Trophoblast cell (in vitro differentiated cells and primary cell): Measurements from ENCODE around the gene HAL.
"Not testable (repeated sequence)": the region's sequence is repeated elsewhere in the genome, so short reads cannot be mapped to it uniquely, and the experiment has no call there.

ENCODE experiments used
- DNase-seq, 2 donors: peaks; one replicate each; pipeline ENCODE4 v3.0.0-alpha.2; 2016
- H2AFZ ChIP-seq: 2 replicates; pipeline ENCODE4 v1.6.1; 2013; ENCODE audit warnings: low read length, moderate library complexity, mild to moderate bottlenecking; ENCODE audit not compliant: insufficient read depth, poor library complexity
- H2AK5ac ChIP-seq: 2 replicates; pipeline ENCODE4 v1.6.1; 2013; ENCODE audit warnings: mild to moderate bottlenecking, low read length
- H2BK120ac ChIP-seq: 2 replicates; pipeline ENCODE4 v1.6.1; 2013; ENCODE audit warnings: low read length, mild to moderate bottlenecking, moderate library complexity; ENCODE audit not compliant: insufficient read depth, poor library complexity
- H2BK12ac ChIP-seq: 2 replicates; pipeline ENCODE4 v1.6.1; 2013; ENCODE audit warnings: mild to moderate bottlenecking, low read length, moderate library complexity
- H2BK5ac ChIP-seq: 2 replicates; pipeline ENCODE4 v1.6.1; 2013; ENCODE audit warnings: low read length, low read depth, moderate library complexity, mild to moderate bottlenecking; ENCODE audit not compliant: poor library complexity
- H3K14ac ChIP-seq: 2 replicates; pipeline ENCODE4 v1.6.1; 2013; ENCODE audit warnings: mild to moderate bottlenecking, low read length
- H3K18ac ChIP-seq: 2 replicates; pipeline ENCODE4 v1.6.1; 2013; ENCODE audit warnings: mild to moderate bottlenecking, low read length
- H3K23ac ChIP-seq: 2 replicates; pipeline ENCODE4 v1.6.1; 2013; ENCODE audit warnings: low read length
- H3K27ac ChIP-seq: 2 replicates; pipeline ENCODE4 v1.5.1; 2013; ENCODE audit warnings: low read depth, mild to moderate bottlenecking, inconsistent platforms, low read length, moderate library complexity
- H3K27me3 ChIP-seq: 2 replicates; pipeline ENCODE4 v1.6.1; 2013; ENCODE audit warnings: inconsistent platforms, mild to moderate bottlenecking, low read length, moderate library complexity; ENCODE audit not compliant: insufficient read depth
- H3K36me3 ChIP-seq, 2 experiments: 1 replicate in 1 of 2; 2 replicates in 1 of 2; pipeline ENCODE4 v1.6.1; 2013; ENCODE audit warnings: low read length in 2 of 2, mild to moderate bottlenecking in 2 of 2, moderate library complexity in 1 of 2; ENCODE audit not compliant: insufficient read depth in 2 of 2, control insufficient read depth in 1 of 2
- H3K4ac ChIP-seq: 2 replicates; pipeline ENCODE4 v1.6.1; 2013; ENCODE audit warnings: low read depth, mild to moderate bottlenecking, low read length, moderate library complexity
- H3K4me1 ChIP-seq, 2 experiments: 1 replicate in 1 of 2; 2 replicates in 1 of 2; pipeline ENCODE4 v1.6.1; 2013; ENCODE audit warnings: low read length in 2 of 2, mild to moderate bottlenecking in 2 of 2, moderate library complexity in 1 of 2; ENCODE audit not compliant: insufficient read depth in 2 of 2, control insufficient read depth in 1 of 2
- H3K4me2 ChIP-seq: 2 replicates; pipeline ENCODE4 v1.6.1; 2013; ENCODE audit warnings: inconsistent platforms, mild to moderate bottlenecking, low read length, moderate library complexity
- H3K4me3 ChIP-seq: 2 replicates; pipeline ENCODE4 v1.5.1; 2013; ENCODE audit warnings: mild to moderate bottlenecking, low read depth, low read length, inconsistent platforms
- H3K79me1 ChIP-seq: one replicate; pipeline ENCODE4 v1.6.1; 2013; ENCODE audit warnings: low read length
- H3K79me2 ChIP-seq: 2 replicates; pipeline ENCODE4 v1.6.1; 2013; ENCODE audit warnings: low read length, mild to moderate bottlenecking; ENCODE audit not compliant: control insufficient read depth, insufficient read depth, poor library complexity
- H3K9ac ChIP-seq: 2 replicates; pipeline ENCODE4 v1.6.1; 2013; ENCODE audit warnings: mild to moderate bottlenecking, low read length
- H3K9me3 ChIP-seq: 2 replicates; pipeline ENCODE4 v1.6.1; 2013; ENCODE audit warnings: low read depth, mild to moderate bottlenecking, control low read depth, inconsistent platforms, low read length; ENCODE audit not compliant: insufficient read depth
- H4K12ac ChIP-seq: 2 replicates; pipeline ENCODE4 v1.6.1; 2013; ENCODE audit warnings: low read depth, mild to moderate bottlenecking, low read length, moderate library complexity
- H4K8ac ChIP-seq: 2 replicates; pipeline ENCODE4 v1.6.1; 2013; ENCODE audit warnings: low read depth, mild to moderate bottlenecking, low read length, moderate library complexity
- H4K91ac ChIP-seq: one replicate; pipeline ENCODE4 v1.6.1; 2013; ENCODE audit warnings: low read depth, mild to moderate bottlenecking, low read length, moderate library complexity
- WGBS: extraction: QIAGEN DNeasy Blood & Tissue Kit; methylation state at CpG from one replicate; pipeline ENCODE4 v1.1.7; 2013; ENCODE audit warnings: missing lambda C conversion rate; ENCODE audit not compliant: insufficient read length, insufficient coverage; ENCODE audit errors: extremely low coverage; 5-methylcytosine and 5-hydroxymethylcytosine counted together

The HAL gene

DNA sequence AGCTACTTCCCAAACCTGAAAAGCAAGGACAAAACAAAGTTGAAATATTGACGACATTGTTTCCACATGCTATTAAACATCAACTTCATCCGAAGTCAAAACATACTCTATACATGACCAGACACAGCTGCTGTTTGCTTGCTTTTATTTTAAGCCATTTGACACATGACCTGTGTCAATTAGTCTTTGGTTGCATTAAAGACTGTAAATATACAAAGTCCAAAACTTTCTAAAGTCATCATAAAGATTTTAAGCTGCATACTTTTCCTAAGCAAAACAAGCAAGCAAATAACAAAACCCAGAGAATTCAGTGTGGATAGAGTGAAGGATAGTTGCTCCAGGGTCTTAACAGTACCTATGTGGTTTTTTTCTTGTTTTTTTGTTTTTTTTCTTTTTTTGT lies 21.8 kb downstream of the HAL start:
- Histone ChIP-seq H4K91ac (no peak overlapping the region), H3K27me3 (no peaks in the 10 kb centered on the region)

GRCh38 chr12:95972832-95973456 lies 23.2 kb downstream of the HAL start:
- no peak overlapping the region for H3K4me3 ChIP-seq
- H3K4ac ChIP-seq, result no peak overlapping the region
- H3K79me1 ChIP-seq, result peaks cover 8% of the 10 kb centered on the region
- H3K9me3 ChIP-seq, result no peaks in the 10 kb centered on the region
- H3K79me2 ChIP-seq, result no peaks in the 10 kb centered on the region
- H2BK12ac ChIP-seq, result peak overlapping the region; percentile 24
- no peak overlapping the region for H3K4me2 ChIP-seq
- no peak overlapping the region for H2BK120ac ChIP-seq
- no peaks in the 10 kb centered on the region for H3K27me3 ChIP-seq
- WGBS, result no CpG with 5 or more reads among the region's 4 CpGs
- no peak overlapping the region for H3K14ac ChIP-seq
- H3K4me1 ChIP-seq, result peaks cover 18 to 23% of the 10 kb centered on the region in 2 experiments
- H4K8ac ChIP-seq, result no peak overlapping the region
- H4K91ac ChIP-seq, result peak overlapping the region; percentile 1
- H2AFZ ChIP-seq, result no peak overlapping the region
- no peak overlapping the region for H3K18ac ChIP-seq
- H3K23ac ChIP-seq, result no peak overlapping the region
- H3K9ac ChIP-seq, result no peak overlapping the region
- H3K36me3 ChIP-seq, result no peaks in the 10 kb centered on the region
- no peak overlapping the region for H2BK5ac ChIP-seq
- no peak overlapping the region for H4K12ac ChIP-seq
- DNase-seq, result no peak
- H3K27ac ChIP-seq, result peak overlapping the region; percentile 50
- no peak overlapping the region for H2AK5ac ChIP-seq

More for the DNA sequence above, 21.8 kb downstream of the HAL start:
- H2BK12ac ChIP-seq, result no peak overlapping the region
- H2AFZ ChIP-seq, result no peak overlapping the region
- H3K9ac ChIP-seq, result no peak overlapping the region
- no peak overlapping the region for H3K4me3 ChIP-seq
- no peak overlapping the region for H4K12ac ChIP-seq
- WGBS, result no CpG with 5 or more reads among the region's 2 CpGs
- H3K9me3 ChIP-seq, result no peaks in the 10 kb centered on the region
- H3K4me2 ChIP-seq, result no peak overlapping the region
- H3K4ac ChIP-seq, result no peak overlapping the region
- H3K79me2 ChIP-seq, result no peaks in the 10 kb centered on the region
- H4K8ac ChIP-seq, result no peak overlapping the region
- no peak for DNase-seq
- H3K23ac ChIP-seq, result no peak overlapping the region
- no peak overlapping the region for H3K27ac ChIP-seq
- H2AK5ac ChIP-seq, result no peak overlapping the region
- H3K4me1 ChIP-seq, result peaks cover 18 to 23% of the 10 kb centered on the region in 2 experiments
- no peak overlapping the region for H3K14ac ChIP-seq
- H2BK120ac ChIP-seq, result no peak overlapping the region
- H2BK5ac ChIP-seq, result no peak overlapping the region
- H3K18ac ChIP-seq, result no peak overlapping the region
- H3K79me1 ChIP-seq, result peaks cover 6% of the 10 kb centered on the region
- H3K36me3 ChIP-seq, result no peaks in the 10 kb centered on the region

DNA sequence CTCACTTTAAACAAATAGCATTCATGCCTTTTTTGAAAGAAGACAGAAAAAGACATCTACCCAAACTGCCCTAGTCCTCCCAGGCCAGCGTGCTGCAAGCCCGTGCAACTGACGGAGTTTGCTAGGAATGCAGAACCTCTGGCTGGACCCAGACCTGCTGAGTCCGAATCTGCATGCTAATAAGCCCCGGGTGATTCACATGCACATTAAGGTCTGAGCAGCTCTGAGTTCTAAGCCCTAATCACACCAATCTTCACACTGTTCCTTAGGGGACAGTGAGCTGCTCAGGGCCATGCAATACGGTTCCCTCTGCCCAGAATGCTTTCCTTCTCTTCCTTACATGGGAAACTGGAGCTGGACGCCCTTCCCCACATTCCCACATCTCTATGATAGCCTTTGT lies 25.2 kb downstream of the HAL start:
- no peak overlapping the region for H4K91ac ChIP-seq
- no peak overlapping the region for H2AK5ac ChIP-seq
- no peak overlapping the region for H2BK12ac ChIP-seq
- H3K79me1 ChIP-seq, result peaks cover 13% of the 10 kb centered on the region
- H2BK5ac ChIP-seq, result no peak overlapping the region
- H3K14ac ChIP-seq, result no peak overlapping the region
- DNase-seq, result peak; percentile 63 to 67
- H3K9me3 ChIP-seq, result no peaks in the 10 kb centered on the region
- no peak overlapping the region for H3K4me2 ChIP-seq
- H4K8ac ChIP-seq, result no peak overlapping the region
- H2BK120ac ChIP-seq, result no peak overlapping the region
- no peak overlapping the region for H2AFZ ChIP-seq
- no peak overlapping the region for H4K12ac ChIP-seq
- H3K27ac ChIP-seq, result peak overlapping the region; percentile 85
- H3K27me3 ChIP-seq, result no peaks in the 10 kb centered on the region
- H3K9ac ChIP-seq, result no peak overlapping the region
- no peak overlapping the region for H3K4ac ChIP-seq
- peaks cover 20 to 24% of the 10 kb centered on the region in 2 experiments for H3K4me1 ChIP-seq
- no peaks in the 10 kb centered on the region for H3K79me2 ChIP-seq
- no peaks in the 10 kb centered on the region for H3K36me3 ChIP-seq
- WGBS, result no CpG with 5 or more reads among the region's 7 CpGs
- no peak overlapping the region for H3K18ac ChIP-seq
- H3K4me3 ChIP-seq, result no peak overlapping the region
- H3K23ac ChIP-seq, result no peak overlapping the region

- H4K12ac ChIP-seq, H3K27me3 ChIP-seq, H2BK5ac ChIP-seq, H3K4ac ChIP-seq, H3K14ac ChIP-seq, H3K4me3 ChIP-seq, H3K27ac ChIP-seq, H3K36me3 ChIP-seq, H3K23ac ChIP-seq, H3K9me3 ChIP-seq, H3K9ac ChIP-seq, H3K79me2 ChIP-seq, H3K4me2 ChIP-seq, DNase-seq: not testable (repeated sequence)
- Histone ChIP-seq H4K8ac (peak overlapping the region; percentile 66), H3K4me1 (peaks cover 20 to 24% of the 10 kb centered on the region in 2 experiments), H3K18ac (peak overlapping the region; percentile 64), H4K91ac (peak overlapping the region; percentile 50), H2BK120ac (peak overlapping the region; percentile 82), H3K79me1 (peaks cover 13% of the 10 kb centered on the region), H2BK12ac (peak overlapping the region; percentile 78), H2AFZ (peak overlapping the region; percentile 49), H2AK5ac (peak overlapping the region; percentile 79)
- WGBS, result no CpG with 5 or more reads among the region's 28 CpGs
These were observed 27.0 kb downstream of the HAL start for GRCh38 chr12:95969116-95969515.
